K562 (cell line): ENCODE results near the gene CMIP.

ENCODE experiments used
- ARID2 ChIP-seq: fragments of 450-650 bp; IDR thresholded peaks from 2 replicates; pipeline ENCODE4 v1.6.1; 2017; ENCODE audit warnings: antibody characterized with exemption, mild to moderate bottlenecking
- BHLHE40 ChIP-seq: IDR thresholded peaks from 2 replicates; pipeline ENCODE4 v1.6.1; 2011; ENCODE audit warnings: low read length, improper control_type of control experiment
- EP300 ChIP-seq: IDR thresholded peaks from 2 replicates; pipeline ENCODE4 v1.6.1; 2012; ENCODE audit warnings: low read length, improper control_type of control experiment
- FOXJ3 ChIP-seq: sonication (generic); formaldehyde crosslinking; IDR thresholded peaks from 2 replicates; pipeline ENCODE4 v1.4.0; 2020; ENCODE audit warnings: mild to moderate bottlenecking, missing genetic modification reagents
- FOXP1 ChIP-seq: sonication (generic); formaldehyde crosslinking; IDR thresholded peaks from 2 replicates; pipeline ENCODE4 v1.8.0; 2022; ENCODE audit warnings: mild to moderate bottlenecking, missing genetic modification reagents
- LEF1 ChIP-seq: fragments of 450-650 bp; IDR thresholded peaks from 2 replicates; pipeline ENCODE4 v1.6.1; 2016; ENCODE audit warnings: mild to moderate bottlenecking
- NEUROD1 ChIP-seq: fragments of 150-350 bp; IDR thresholded peaks from 2 replicates; pipeline ENCODE4 v1.6.1; 2014; ENCODE audit warnings: borderline replicate concordance, low read length, low read depth; ENCODE audit not compliant: partially characterized antibody
- NR1H2 ChIP-seq: sonication (generic); formaldehyde crosslinking; IDR thresholded peaks from 2 replicates; pipeline ENCODE4 v1.4.0; 2020; ENCODE audit warnings: mild to moderate bottlenecking, missing genetic modification reagents
- THRB ChIP-seq: fragments of 450-650 bp; formaldehyde crosslinking; conservative IDR thresholded peaks from 2 replicates; pipeline ENCODE4 v1.4.0; 2022; ENCODE audit warnings: mild to moderate bottlenecking, missing genetic modification characterization
- YBX1 ChIP-seq: fragments of 450-650 bp; IDR thresholded peaks from 2 replicates; pipeline ENCODE4 v1.7.1; 2016; ENCODE audit warnings: mild to moderate bottlenecking
- ZNF174 ChIP-seq: fragments of 250-450 bp; sonication (Bioruptor Pico); IDR thresholded peaks from 2 replicates; pipeline ENCODE4 v1.4.0; 2020; ENCODE audit warnings: mild to moderate bottlenecking
- ZNF24 ChIP-seq: fragments of 450-650 bp; IDR thresholded peaks from 2 replicates; pipeline ENCODE4 v1.6.1; 2016
- TF ChIP-seq, protein P1 (sequence below): sonication (generic); formaldehyde crosslinking; IDR thresholded peaks from 2 replicates; pipeline ENCODE4 v1.9.0; 2022; ENCODE audit warnings: mild to moderate bottlenecking, missing genetic modification reagents

GRCh38 chr16:81523387-81524115, 78.9 kb downstream of the CMIP start:
- TF ChIP-seq THRB (CRISPR knock-in tag), result no peak
- TF ChIP-seq, protein P1, sequence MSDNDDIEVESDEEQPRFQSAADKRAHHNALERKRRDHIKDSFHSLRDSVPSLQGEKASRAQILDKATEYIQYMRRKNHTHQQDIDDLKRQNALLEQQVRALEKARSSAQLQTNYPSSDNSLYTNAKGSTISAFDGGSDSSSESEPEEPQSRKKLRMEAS (CRISPR knock-in tag), result no peak
- TF ChIP-seq ZNF174 (CRISPR knock-in tag), result no peak
- TF ChIP-seq ZNF24, result no peak
- no peak for TF ChIP-seq LEF1
- TF ChIP-seq YBX1, result no peak
- TF ChIP-seq NR1H2 (CRISPR knock-in tag), result no peak
- no peak for TF ChIP-seq EP300
- TF ChIP-seq BHLHE40, result no peak
- no peak for TF ChIP-seq FOXP1 (CRISPR knock-in tag)
- no peak for TF ChIP-seq ARID2
- TF ChIP-seq FOXJ3 (CRISPR knock-in tag), result no peak
- no peak for TF ChIP-seq NEUROD1
